GM18498 (cell line): ENCODE measurements around the gene JAK3.

Experiments
- ATAC-seq: cut with Tn5 transposase; IDR thresholded peaks from one replicate; pipeline ENCODE4 v1.9.1; 2021; ENCODE audit warnings: mild to moderate bottlenecking, moderate library complexity; ENCODE audit not compliant: unreplicated experiment

The JAK3 gene

GRCh38 chr19:17866312-17866963 lies 18.7 kb upstream of the JAK3 start:
- no peak for ATAC-seq

- no peak for ATAC-seq
Observed at GRCh38 chr19:17865364-17866311, 17.9 kb upstream of the JAK3 start.

DNA sequence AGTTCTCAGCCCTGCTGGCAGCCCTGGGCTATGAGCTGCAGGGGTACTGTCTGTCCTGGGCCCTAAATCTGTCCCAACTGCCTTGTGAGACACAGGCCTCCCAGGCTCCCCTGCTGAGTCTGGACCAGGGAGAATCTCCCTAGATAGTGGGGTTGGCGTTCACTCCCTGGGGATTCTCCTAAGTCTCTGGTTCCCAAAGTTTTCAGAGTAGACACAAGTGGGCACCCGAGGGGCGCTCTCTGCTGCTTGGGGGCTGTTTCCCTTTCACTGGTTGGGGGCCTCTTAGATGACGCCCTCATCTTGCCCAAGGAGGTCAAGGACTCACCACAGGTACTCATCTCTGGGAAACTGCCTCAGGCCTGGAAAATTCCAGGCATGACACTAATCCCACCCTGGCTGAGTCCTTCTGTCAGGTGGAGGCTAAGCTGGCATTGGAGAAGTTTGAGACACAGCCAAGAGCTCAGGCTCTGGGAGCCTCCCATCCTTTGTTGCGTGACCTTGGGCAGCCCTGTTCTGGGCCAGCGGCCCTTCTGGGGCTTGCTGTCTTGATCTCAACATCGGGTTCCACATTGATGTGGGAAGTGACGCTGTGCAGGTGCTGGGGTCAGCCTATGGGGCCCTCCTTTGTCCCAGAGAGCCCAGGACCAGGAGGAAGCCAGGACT lies 15.9 kb upstream of the JAK3 start:
- no peak for ATAC-seq

- ATAC-seq = no peak
Observed at GRCh38 chr19:17862711-17863519, 15.1 kb upstream of the JAK3 start.

- no peak for ATAC-seq
Observed at GRCh38 chr19:17861542-17862402, 14.0 kb upstream of the JAK3 start.

DNA sequence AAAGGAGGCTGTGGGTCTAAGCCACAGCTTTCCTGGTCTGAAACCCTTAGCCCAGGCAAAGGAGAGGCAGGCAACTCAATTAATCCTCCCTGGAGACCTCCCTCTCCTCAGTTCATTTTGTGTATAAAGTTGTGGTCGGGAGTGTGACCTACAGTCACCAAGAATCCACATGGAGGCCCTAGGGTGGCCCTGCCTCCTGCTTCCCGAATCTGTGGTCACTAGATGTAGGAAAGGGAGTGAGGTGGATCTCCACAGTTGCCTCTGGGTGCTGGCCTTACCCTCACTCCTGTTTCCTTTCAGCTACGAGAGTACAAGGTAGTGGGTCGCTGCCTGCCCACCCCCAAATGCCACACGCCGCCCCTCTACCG lies 13.2 kb upstream of the JAK3 start:
- ATAC-seq = no peak

DNA sequence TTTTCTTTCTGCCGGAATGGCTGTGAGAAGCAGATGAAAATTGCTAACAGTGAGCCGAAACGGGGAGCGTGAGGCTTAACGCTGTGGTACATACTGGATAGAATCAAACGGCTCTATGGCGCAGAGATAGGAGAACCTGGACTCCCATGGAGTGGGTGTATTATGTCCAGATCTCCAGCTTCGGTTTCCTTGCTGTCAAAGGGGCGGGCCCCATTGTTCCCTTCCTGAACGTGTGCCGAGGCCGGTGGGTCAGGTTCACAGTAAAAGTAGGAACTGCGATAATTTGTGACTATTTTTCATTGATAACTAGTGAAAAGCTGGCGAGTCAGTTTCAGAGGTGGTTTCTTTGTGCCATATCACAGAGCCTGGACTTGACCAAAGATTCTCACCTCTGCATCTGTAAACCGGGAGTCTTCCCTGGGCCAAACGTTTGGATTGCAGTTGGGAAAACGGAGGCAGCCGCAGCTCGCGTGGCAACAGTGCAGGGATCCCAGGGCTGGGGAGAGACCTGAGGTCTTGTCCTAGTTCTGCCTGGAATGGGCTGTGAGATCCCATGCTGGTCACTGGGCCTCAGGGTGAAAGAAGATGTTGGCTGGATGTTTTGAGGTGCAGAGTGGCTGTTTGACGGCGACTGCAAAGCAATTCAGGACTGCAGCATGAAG lies 12.7 kb upstream of the JAK3 start:
- no peak for ATAC-seq

DNA sequence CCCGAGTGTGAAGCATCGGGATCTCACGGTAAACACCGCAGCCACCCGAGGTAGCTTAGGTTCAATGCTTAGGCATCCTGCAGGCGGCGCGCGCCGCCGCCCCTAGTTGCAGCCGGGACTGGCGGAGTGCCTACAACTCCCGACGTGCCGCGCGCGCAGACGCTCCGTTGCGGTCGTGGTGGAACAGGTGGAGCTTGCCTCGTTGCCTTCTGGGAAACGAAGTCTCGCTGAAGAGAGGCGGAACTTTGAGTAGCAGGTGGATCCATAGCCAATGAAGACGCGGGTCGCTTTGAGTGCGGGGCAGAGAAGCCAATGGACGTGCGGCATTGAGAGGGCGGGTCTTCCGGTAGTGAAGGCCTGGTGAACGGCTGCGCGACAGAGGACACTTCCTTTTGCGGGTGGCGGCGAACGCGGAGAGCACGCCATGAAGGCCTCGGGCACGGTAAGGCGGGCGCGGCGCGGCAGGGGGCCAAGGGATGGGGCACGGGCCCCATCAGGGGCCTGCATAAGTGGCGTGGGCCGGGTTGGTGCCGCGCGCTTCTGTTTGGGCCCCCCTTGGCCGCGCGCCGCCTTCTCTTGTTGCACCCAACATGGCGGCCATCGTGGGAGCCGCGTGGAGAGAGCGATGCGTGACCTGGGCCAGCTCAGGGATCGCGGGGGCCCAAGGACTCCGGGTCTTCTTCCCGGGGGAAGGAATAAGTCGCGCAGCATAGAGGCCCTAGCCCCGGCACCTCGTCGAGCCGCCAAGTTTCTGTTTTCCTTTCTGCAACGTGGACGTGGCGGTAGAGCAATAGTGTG lies 11.9 kb upstream of the JAK3 start, which contains the start of gene RPL18A:
RPL18A (plus strand) TSS at position 378 of the 798 bp plus-strand sequence; CDS start at position 425, 47 bp downstream.
- ATAC-seq = peak; percentile 95

GRCh38 chr19:17855280-17856152 lies 7.7 kb upstream of the JAK3 start:
- ATAC-seq = no peak

- no peak for ATAC-seq
Observed at GRCh38 chr19:17854061-17854460, 6.3 kb upstream of the JAK3 start.

DNA sequence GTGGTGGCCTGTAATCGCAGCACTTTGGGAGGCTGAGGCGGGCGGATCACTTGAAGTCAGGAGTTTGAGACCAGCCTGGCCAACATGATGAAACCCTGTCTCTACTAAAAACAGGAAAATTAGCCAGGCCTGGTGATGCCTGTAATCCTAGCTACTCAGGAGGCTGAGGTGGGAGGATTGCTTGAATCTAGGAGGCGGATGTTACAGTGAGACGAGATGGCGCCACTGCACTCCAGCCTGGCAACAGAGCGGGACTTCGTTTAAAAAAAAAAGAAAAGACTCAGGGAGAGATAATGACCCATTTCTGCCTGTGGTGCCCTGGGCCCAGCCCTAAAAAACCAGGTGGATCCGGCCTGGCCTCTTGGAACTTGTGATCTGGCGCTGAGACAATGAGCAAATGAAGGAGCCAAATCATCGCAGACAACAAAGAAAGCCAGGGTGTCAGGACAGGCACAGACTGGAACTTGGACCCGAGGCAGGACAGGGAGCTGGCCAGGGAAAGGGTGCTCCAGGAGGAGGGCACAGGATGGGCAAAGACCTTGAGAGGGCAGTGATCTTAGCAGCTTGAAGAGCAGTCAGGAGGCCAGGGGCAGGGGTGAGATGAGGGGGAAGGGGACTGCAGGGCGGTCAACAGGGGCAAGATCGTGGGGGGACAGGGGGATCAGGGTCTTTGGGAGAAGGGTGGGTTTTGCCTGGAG lies 962 bp upstream of the JAK3 start:
- ATAC-seq = no peak

DNA sequence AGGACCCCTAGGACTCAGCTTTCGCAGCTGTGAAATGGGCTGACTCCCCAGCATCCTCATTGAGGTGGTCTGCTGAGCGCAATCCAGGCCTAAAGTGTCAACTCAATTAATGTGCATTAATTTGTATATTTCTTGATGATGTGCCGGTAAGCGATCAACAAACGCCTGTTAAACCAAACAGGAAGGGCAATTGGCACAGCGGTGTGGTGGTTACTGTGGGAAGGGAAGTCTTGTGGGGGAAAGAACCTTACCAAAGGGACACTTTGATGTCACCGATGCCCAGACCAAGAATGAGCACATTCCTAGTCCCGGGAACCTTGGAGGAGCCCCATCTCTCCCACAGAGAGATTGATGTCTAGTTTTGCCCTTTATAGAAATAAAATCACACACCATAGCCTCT lies 1.6 kb downstream of the JAK3 start:
- no peak for ATAC-seq

DNA sequence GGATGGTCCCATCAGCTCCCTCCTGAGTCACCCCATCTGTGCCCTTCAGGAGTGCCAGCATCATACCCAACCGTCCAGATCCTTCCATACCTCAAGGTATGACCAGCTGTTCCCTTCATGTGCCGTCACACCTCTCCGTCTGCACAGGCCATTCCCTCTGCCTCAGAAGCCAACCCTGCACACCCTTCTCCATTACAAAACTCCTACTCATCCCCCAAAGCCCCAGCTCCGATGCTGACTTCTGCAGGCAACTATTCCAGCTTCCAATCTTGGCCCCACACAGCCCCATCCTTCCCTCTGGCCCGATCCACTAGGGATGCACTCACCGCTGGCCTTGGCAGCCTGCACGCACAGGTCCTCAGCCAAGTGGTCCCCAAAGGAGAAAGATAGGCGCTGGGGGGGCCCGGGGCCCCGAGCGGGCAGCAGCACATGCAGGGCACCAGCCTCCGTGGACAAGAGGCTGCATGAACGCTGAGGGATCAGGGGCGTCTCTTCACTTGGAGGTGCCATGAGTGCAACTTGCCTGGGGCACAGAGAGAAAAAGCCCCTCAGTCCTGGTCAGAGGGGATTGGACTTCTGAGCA lies 3.8 kb downstream of the JAK3 start:
- ATAC-seq = no peak

- no peak for ATAC-seq
Observed at GRCh38 chr19:17843292-17843827, 4.4 kb downstream of the JAK3 start.

DNA sequence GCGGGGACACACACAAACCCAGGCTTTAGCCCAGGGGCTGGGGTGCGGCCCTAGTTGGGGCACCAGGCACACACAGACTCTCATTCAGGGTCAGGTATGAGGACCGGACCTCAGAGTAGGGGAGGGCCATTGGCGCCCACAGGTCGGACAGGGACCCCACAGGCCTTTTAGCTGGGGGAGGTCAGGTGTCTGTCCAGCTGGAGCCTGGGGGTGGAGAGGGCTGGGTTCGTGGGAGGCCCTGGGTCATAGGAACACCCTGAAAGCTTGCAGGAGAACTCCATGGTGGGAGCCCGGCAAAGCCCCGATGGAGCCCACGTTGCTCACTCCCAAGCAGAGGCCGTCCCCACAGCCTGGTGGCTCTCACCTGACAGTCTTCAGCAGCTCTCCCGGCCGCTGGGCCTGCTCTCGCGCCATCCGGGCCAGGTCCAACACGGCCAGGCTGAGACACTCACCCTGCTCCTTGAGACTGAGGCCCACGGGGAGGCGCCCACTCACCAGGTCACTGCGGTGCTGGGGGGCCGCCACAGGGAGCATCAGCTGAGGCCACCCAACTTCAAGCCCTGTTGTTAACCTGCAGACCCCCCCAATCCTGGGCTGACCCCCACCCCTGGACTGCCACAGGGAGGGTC lies 5.0 kb downstream of the JAK3 start:
- ATAC-seq = no peak
